T-helper 1 cell (primary cell): ENCODE data around the gene STXBP3.
"Not testable (repeated sequence)": the region's sequence is repeated elsewhere in the genome, so short reads cannot be mapped to it uniquely, and the experiment has no call there.

Source experiments
- DNase-seq, 5 donors: peaks; one replicate each; pipeline ENCODE4 v3.0.0-alpha.2; 2012 to 2020

The STXBP3 gene

DNA sequence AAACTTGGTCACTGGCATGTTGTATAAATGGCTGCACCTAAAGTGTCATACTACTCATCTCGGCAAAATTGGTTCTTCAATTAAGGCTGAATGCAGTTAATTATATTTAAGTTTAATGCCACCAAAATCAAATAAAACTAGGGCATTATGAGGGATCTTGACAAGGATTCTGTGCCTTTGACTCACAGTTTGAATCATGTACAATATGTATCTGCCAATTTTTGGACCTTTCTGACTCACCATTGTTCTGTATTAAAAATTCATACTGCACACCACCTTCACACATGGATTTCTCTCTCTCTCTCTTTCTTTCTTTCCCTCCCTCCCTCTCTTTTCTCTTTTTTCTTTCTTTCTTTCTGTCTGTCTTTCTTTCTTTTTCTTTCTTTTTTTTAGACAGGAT is 14.1 kb upstream of the STXBP3 start:
- DNase-seq = no peak

DNA sequence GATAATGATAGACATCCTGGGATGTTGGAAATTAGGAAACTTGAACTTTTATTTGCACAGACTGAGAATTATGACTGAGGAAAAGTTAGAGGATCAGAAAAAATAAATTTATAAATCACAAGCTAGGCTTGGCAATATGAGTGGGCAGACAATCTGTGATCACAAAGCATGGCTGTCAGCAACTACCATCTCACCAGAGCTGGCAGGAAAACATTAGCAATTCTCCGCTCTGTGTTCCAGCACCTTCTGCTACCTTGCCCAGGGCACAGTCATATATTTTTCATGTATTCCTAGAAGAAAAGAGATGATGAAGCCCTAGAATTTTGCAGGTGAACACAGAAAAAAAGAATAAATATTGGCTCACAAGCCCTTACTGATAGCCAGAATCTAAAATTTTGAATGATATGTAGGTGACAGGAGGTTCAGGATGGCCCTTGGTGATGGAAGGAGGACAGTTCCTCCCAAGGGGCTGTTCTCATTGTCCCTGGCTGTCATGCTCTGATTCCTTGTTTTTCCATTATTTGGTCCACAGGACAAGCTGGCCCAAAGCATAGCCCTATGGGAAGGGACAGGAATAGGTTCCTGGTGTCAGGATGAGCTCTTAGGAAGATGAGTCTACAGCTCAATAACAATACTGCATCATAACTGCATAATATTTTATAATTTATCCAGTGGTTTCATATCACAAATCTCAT is 12.2 kb upstream of the STXBP3 start:
- DNase-seq = no peak

DNA sequence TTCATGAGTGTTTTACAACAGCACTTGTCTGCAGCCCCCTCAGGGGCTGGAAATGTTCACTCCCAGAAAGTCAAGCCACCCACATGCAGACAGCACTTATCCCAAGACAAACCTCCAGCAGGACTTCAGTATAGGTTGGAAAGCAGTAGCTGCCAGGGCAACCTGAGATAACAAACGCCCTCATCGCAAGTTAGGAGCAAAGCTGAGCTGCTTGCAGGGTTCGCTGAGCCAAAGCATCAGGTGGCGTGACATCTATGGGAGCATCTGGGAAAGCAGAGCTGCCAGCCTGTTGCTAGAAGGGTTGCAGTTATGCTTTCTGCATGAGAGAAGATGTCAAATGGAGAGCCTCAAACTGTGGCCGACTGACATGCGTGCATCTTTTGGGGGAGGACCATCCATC is 4.2 kb upstream of the STXBP3 start:
- DNase-seq = no peak

DNA sequence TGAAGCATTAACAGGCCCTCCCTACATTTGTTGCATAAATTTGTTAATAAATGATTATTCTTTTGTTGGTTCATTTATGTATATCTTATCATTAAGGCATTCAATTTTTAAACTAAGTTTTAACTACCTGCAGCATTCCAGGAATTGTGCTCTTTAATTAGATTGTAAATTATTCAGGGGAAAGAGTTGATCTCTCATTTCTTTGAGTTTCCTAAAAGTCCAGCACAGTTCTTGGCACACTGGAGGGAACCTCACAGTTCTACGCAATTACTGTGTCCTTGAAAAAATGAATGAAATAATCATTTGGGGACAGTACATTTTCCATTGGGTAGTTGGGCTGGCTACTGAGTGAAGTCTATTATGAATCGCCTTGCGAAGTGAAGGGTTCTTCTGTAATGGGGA is 493 bp upstream of the STXBP3 start:
- no peak for DNase-seq

DNA sequence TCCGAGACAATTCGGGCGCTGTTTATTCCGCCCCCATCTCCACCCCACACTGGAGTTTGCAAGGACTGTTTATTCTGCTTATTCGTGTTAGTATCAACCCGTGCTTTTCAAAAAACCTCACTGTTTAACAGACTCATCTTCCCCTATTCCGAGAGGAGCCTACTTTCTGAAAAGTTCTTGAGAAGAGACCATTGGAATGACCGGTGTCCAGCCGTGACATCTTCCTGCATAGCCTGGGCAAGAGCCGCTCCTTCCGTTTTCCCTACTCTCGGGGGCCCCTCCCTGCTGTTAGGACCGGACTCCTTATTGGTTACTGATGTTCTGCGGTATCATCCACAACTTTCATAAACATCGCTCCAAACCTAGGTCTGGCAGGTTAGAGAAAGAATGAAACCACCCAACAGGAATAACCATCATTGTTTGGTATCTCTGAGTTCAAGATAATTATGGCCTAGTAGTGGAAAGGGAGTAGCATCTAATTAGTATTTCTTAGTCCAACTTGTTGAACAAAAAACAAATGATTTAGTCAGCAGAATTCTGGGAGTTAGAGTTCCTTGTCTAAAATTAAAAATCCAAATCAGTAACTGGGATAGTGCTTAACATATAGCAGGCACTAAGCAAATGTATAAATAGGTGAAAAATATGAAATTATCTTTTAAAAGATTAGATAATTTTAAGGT is 837 bp downstream of the STXBP3 start:
- DNase-seq = peak in 3 of 5 donors; percentile 14 to 50 (median 28)

DNA sequence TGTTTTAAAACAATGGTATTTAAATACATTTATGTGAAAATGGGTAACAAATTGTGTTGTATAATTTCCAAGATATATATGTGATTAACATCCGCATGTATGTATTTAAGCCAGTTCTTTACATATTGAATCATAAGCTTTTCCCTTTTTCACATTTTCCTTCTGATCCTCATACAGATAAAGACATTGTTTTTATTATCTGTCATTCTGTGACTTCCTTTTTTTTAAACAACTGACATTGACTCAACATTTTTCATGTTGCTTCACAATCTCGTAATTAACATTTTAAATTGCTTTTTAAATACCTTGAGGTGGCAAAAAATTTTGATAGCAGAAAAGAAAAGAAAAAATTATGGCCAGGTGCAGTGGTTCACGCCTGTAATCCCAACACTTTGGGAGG is 1.4 kb downstream of the STXBP3 start:
- no peak for DNase-seq

DNA sequence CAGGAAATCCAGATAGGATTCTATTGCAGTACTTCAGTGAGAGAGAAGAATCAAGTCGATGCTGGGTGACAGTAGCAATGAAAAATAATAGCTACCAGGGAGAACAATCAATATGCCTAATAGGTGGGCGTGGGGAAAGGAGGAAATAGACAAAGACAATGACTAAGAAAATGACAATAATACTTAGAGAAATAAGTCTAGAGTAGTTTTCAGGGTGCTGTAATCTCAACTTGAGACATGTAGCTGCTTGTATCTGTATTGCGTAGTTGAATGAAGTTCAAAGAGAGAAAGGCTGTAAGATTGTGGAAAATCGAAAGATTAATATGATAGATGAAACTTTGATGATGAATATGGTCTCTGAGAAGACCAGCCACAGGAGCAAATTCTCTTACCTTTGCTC is 2.6 kb downstream of the STXBP3 start:
- DNase-seq = no peak

DNA sequence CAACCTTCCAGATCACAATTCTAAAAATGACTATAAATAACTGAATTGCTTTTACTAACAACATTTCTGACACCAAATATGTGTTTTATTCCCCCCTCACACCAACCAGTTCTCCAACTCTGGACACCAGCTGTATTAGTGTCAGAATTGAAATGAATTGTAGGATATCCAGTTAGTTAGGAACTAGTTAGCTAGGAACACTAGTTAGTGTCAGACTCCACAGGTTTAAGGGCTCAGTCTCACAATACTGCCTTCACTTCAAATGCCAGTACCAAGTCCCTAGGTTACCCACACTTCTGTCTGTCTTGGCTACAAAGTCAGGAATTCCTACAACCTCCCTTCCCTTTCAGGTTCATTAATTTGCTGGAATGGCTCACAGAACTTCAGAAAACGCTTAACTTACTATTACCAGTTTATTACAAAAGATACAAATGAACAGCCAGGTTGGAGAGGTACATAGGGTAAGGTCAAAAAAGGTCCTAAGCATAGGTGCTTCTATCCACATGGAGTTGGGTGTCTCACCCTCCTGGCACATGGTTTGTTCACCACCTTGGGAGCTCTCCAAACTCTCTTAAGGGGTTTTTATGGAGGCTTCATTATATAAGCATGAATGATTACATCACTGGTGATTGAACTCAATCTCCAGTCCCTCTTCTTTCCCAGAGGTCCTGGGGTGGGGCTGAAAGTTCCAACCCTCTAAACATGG is 4.2 kb downstream of the STXBP3 start:
- no peak for DNase-seq

DNA sequence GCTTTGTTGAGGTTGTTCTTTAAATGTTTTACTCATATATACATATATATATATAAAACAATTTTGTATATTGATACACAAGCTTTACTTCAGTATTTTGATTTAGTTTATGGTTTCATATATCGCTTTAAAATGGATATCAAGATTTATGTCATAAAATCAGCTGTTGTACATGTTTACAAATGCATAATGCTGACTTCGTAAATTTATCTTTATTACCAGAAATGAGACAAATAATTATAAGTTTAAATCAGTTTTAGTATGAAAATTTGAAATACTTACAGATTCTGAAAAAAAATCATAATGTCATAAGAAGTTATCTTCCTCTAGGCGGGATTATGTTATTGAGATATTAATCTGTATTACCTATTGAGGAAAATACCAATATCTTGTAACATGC is 6.9 kb downstream of the STXBP3 start:
- DNase-seq = no peak

DNA sequence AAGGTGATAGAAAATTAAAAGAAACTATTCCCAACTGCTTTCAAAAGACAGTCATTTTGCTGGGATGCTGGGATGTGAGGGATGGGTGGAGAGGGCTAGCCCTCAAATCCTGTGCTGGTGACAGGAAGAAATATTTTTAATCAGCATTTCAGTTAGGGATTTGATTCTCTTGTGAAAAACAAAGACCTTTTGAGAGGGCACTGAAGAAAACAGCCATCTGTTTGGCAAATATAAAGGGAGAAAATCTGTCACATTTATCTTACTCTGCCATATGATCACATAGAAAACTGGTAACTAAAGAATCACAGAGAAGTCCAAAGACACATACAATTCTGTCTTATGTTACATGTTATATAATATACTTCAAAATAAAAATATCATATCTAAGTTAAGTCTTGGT is 12.3 kb downstream of the STXBP3 start:
- no peak for DNase-seq

DNA sequence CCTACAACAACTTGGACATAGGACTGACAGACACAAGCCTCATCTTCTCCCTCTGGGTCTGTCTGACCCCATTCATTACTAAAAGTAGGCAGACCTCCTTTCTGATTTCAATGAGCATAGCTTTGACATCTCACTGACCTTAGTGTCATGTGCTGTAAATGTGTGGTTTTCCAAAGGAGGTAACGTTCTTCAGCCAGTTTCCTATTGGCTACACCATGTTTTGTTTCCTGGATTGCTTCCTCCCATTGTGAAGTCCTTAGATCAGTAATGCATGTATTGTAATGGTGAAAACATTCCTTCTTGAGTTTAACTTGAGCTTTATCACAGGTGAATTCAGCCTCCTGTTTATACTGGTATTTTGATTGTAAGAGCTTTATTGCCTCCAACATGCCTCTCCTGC is 20.6 kb downstream of the STXBP3 start:
- no peak for DNase-seq

DNA sequence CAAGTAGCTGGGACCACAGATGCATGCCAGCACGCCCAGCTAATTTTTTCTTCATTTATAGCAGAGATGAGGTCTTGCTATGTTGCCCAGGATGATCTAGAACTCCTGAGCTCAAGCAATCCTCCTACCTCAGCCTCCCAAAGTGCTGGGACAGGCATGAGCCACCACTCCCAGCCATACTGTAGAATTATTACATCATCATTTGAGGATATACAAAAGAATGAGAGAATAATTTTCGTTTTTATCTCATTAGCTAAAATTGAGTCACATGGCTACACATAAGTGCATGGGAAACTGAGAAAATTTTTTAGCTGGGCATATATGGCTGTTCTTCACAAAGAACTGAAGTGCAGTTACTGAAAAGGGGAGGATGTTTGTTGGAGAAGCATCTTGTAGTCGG is 21.2 kb downstream of the STXBP3 start:
- DNase-seq = no peak

DNA sequence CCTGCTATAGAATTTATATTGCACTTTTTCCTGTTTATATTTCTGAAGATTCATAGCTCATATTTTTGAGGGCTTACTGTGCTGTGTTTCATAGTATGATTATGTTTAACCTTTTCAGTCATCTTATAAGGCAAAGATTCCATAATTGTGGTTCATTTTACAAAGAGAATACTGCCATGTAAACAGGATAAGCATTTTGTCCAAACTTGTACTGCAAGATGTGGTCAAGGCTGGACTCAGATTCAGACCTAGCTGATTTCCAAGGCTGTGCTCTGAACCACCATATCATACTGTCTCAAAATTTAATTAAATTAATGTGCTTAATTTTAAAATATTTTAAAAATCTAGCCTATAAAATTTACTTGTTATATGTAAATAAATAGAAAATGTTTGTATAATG is 31.4 kb downstream of the STXBP3 start:
- no peak for DNase-seq

DNA sequence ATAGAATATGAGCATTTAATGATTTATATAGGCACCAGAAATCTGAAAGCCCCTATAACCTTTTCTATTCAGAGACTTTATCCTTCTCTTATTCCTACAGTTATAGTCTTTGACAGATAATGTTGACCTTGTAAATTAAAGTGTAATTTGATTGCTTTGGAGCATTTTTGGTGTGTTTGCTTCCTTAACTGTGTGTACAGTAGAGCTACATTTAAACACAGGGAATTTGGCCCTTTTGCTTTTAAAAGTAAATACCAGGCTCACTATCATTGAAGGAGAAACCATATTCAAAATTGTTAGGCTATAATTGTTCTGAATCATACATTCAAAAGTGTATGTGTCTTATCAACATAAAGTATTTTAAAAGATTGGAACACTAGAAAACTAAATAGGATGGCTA is 33.0 kb downstream of the STXBP3 start:
- DNase-seq = no peak

DNA sequence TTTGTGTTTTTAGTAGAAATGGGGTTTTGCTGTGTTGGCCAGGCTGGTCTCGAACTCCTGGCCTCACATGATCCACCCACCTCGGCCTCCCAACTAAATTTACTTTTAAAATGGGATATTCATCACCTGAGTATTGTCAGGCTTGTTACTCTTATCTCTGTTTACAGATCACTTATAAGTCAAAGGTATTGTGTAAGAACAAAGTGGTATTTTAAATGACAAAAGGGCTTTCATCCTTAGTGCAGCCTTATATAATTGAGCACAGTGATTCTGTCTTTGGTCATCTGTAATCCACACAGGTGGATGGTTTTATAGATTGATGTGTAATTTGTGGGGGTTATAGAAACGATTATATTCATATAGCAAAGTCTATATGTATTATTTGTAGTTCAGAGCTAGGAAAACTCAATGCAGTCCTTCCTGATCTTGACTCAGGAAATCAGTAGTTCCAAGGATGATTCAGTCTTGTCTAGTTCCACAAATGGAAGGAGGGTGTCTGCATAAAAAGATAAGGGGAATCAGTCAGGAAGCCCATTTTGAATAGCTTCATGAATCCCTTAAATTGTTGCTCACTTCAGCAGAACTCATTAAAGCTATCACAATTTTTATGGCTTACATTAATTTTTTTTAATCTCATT is 34.6 kb downstream of the STXBP3 start:
- DNase-seq = no peak

DNA sequence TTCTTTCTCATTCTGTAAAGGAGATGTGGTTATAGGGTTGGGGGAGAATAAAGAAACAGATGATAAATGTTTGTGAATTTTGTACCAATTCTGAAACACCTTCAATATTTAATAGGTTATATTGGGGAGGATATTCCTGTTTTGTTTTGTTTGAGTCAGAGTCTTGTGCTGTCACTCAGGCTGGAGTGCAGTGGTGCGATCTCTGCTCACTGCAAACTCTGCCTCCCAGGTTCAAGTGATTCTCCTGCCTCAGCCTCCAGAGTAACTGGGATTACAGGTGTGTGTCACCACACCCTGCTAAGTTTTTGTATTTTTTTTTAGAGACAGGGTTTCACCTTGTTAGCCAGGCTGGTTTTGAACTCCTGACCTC is 35.1 kb downstream of the STXBP3 start:
- DNase-seq = not testable (repeated sequence)

DNA sequence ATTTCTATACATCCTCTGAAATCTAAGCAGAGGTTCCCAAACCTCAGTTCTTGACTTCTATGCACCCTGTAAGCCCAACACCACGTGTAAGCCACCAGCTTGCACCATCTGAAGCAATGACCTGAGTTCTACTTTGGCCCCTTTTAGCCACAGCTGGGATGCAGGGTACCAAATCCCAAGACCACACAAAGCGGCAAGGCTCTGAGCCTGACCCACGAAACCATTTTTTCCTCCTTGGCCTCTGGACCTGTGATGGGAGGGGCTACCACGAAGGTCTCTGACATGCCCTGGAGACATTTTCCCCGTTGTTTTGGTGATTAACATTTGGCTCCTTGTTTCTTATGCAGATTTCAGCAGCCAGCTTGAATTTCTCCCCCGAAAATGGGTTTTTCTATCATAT is 38.8 kb downstream of the STXBP3 start:
- DNase-seq = no peak

DNA sequence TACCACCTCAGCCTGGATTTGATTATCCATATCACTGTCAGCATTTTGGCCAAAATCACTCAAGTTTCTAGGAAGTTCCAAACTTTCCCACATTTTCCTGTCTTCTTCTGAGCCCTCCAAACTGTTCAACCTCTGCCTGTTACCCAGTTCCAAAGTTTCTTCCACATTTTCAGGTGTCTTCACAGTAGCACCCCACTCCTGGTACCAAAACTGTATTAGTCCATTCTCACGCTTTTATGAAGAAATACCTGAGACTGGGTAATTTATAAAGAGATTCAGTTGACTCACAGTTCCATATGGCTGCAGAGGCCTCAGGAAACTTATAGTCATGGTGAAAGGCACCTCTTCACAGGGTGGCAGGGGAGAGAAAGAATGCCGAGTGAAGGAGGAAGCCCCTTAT is 39.4 kb downstream of the STXBP3 start:
- DNase-seq = no peak

DNA sequence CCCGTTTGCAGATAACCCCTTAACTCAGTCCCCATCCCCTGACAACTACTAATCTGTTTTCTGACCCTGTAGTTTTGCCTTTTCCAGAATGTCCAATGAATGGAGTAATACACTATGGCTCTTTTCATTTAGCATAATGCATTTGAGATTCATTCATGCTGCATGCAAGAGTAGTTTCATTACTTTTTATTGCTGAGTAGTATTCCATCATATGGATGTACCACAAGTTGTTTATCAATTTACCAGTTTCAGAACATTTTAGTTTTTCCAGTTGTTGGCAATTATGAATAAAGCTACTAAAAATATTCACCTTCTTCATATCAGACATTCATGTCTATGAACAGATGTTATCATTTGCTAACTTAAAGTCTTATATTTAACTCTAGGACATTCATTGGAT is 45.3 kb downstream of the STXBP3 start:
- no peak for DNase-seq

DNA sequence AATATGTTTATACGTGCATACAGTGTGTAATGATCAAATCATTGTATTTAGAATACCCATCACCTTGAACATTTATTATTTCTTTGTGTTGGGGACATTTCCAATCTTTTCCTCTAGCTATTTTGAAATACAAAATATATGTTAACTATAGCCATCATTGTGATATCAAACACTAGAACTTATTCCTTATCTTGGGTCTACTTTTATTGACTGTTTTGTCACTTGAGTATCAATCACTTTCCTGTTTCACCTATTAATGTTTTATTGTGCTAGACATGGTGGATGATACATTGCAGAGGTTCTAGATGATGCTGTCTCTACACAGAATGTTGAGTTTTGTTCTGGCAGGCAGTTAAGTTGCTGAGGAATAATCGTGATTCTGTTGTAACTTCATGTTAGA is 45.9 kb downstream of the STXBP3 start:
- DNase-seq = no peak

DNA sequence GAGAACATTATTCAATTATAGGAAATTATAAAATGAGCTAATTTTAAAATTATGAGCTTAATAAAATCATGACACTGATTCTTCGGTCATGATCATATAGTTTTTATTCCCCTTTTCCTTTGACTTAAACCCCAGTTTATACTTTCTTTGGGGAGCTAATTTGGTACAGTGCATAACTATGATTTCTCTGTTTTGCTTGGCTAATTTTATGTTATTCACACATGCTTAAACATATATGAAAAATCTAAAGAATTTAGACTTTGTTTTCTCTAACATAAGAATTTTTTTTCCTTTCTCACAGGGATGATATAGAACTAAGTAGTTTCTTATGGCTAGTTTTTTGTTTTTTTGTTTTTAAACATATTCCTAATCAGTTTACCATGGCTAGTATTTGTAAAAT is 52.5 kb downstream of the STXBP3 start:
- no peak for DNase-seq

DNA sequence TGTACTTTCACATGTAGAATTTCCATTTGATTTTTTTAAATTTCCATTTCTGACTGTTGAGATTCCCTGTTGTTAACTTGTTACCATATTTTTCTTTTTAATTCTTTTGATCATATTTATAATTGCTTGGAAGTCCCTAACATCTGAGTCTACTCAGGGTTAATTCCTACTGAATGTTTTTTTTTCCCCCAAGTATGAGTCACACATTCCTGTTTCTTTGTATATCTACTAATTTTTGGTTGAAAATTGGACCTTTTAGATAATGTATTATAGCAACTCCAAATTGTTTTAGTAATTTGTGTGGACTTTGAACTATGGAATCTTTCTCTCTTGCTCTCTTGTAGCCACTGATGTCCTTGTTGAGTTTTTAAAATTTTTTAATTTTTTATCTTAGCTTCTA is 54.6 kb downstream of the STXBP3 start:
- DNase-seq = no peak

DNA sequence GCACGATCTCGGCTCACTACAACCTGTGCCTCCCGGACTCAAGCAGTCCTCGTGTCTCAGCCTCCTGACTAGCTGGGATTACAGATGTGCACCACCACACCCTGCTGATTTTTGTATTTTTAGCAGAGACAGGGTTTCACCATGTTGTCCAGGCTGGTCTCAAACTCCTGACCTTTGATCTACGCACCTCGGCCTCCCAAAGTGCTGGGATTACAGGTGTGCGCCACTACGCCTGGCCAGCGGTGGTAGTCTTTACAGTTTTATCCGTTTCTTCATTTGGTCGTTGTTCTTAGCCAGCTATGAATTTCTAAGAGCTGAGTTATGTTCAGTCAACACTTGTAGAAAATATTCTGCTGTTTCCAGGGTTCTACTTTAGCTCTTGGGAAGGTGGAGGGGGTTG is 57.1 kb downstream of the STXBP3 start:
- DNase-seq = no peak

DNA sequence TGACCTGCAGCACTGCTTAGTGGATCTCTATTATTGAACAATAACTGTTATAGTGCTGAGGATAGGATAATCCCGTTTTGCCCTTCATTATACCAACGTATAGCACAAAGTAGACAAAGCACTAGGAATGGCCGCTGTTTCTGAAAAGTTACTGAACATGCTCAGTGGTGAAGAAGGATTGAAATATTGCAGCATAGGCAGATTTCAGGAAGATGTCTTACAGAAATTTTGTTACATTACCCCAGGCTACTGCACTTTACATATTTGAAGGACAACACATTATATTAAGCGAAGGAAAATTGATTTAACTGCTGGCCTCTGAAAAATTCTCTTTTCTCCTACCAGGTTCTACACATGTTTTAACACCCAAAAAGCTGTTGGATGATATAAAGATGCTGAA is 62.0 kb downstream of the STXBP3 start:
- DNase-seq = no peak
